IMR-90 (cell line): ENCODE data around the gene PRAME. TPM values are rescaled to one million over a fixed set of nuclear protein-coding genes. Genes with fewer than 3 reads are reported as not detected.
"Not testable (repeated sequence)": the region's sequence is repeated elsewhere in the genome, so short reads cannot be mapped to it uniquely, and the experiment has no call there.

Source experiments
- ATAC-seq: fragments of 200-7000 bp; cut with Tn5 transposase; 2 replicates; pipeline ENCODE4 v1.9.1; 2020; ENCODE audit warnings: low read depth, mild to moderate bottlenecking, moderate library complexity
- BruUV-seq: library from RNA; stranded (reverse); fragments of 400-500 nt; replicated peaks from 2 replicates; lab custom pipeline; 2021; lab: Mats Ljungman, UMichigan
- CTCF ChIA-PET: fragments of 300-600 bp; formaldehyde crosslinking; extraction: SDS; loops from one replicate; lab custom pipeline; 2021; ENCODE audit warnings: antibody characterized with exemption; lab: Yijun Ruan, JAX
- POLR2A ChIA-PET: fragments of 300-600 bp; sonication (Branson Sonifier 250); formaldehyde crosslinking; loops from one replicate; lab custom pipeline; 2022; ENCODE audit warnings: antibody characterized with exemption; ENCODE audit not compliant: unreplicated experiment; lab: Charles Lee
- DNase-seq: peaks from one replicate; pipeline ENCODE4 v3.0.0; 2013
- H2AFZ ChIP-seq: replicated peaks from 2 replicates; pipeline ENCODE3; 2013; ENCODE audit warnings: low read length, mild to moderate bottlenecking; ENCODE audit not compliant: poor library complexity
- H2AK5ac ChIP-seq: 2 replicates; pipeline ENCODE4 v1.6.1; 2013; ENCODE audit warnings: low read depth, low read length, inconsistent platforms
- H2AK9ac ChIP-seq: replicated peaks from 2 replicates; pipeline ENCODE3; 2013; ENCODE audit warnings: mild to moderate bottlenecking, low read depth, low read length, moderate library complexity; ENCODE audit not compliant: poor library complexity
- H2BK120ac ChIP-seq: 2 replicates; pipeline ENCODE4 v1.6.1; 2013; ENCODE audit warnings: low read depth, low read length, inconsistent platforms
- H2BK15ac ChIP-seq: 3 replicates; pipeline ENCODE4 v1.6.1; 2013; ENCODE audit warnings: low read depth, low read length, inconsistent platforms
- H2BK20ac ChIP-seq: 2 replicates; pipeline ENCODE4 v1.6.1; 2013; ENCODE audit warnings: low read depth, mild to moderate bottlenecking, inconsistent platforms, low read length, moderate library complexity
- H2BK5ac ChIP-seq: 2 replicates; pipeline ENCODE4 v1.6.1; 2013; ENCODE audit warnings: mild to moderate bottlenecking, low read depth, low read length, inconsistent platforms; ENCODE audit not compliant: poor library complexity, severe bottlenecking
- H3K14ac ChIP-seq: replicated peaks from 2 replicates; pipeline ENCODE4 v1.6.1; 2013; ENCODE audit warnings: low read depth, low read length, inconsistent platforms
- H3K18ac ChIP-seq: 2 replicates; pipeline ENCODE4 v1.6.1; 2013; ENCODE audit warnings: low read depth, low read length, control low read depth
- H3K23ac ChIP-seq: 2 replicates; pipeline ENCODE4 v1.6.1; 2013; ENCODE audit warnings: low read depth, low read length, inconsistent platforms
- H3K27ac ChIP-seq: 2 replicates; pipeline ENCODE4 v1.5.1; 2013; ENCODE audit warnings: mild to moderate bottlenecking, control low read depth, low read length; ENCODE audit not compliant: insufficient read depth
- H3K27me3 ChIP-seq: 2 replicates; pipeline ENCODE4 v1.6.1; 2013; ENCODE audit warnings: low read length; ENCODE audit not compliant: control insufficient read depth, insufficient read depth
- H3K36me3 ChIP-seq: 2 replicates; pipeline ENCODE4 v1.6.1; 2013; ENCODE audit warnings: low read length, mixed read lengths; ENCODE audit not compliant: control insufficient read depth, insufficient read depth
- H3K4ac ChIP-seq: 2 replicates; pipeline ENCODE4 v1.6.1; 2013; ENCODE audit warnings: low read depth, low read length, inconsistent platforms
- H3K4me1 ChIP-seq: 2 replicates; pipeline ENCODE4 v1.6.1; 2013; ENCODE audit warnings: low read length, mixed read lengths; ENCODE audit not compliant: control insufficient read depth, insufficient read depth
- H3K4me2 ChIP-seq: 2 replicates; pipeline ENCODE4 v1.6.1; 2013; ENCODE audit warnings: low read depth, mild to moderate bottlenecking, control low read depth, low read length, moderate library complexity
- H3K4me3 ChIP-seq: 2 replicates; pipeline ENCODE4 v1.5.1; 2013; ENCODE audit warnings: low read depth, mild to moderate bottlenecking, control low read depth, low read length, moderate library complexity; ENCODE audit not compliant: insufficient read depth
- H3K56ac ChIP-seq: 2 replicates; pipeline ENCODE4 v1.6.1; 2013; ENCODE audit warnings: low read length, inconsistent platforms; ENCODE audit not compliant: insufficient read depth; ENCODE audit errors: extremely low read depth
- H3K79me1 ChIP-seq, 2 experiments: 2 replicates each; pipeline ENCODE4 v1.6.1; 2013; ENCODE audit warnings: low read length in 2 of 2, inconsistent platforms in 1 of 2, low read depth in 1 of 2
- H3K9ac ChIP-seq: 2 replicates; pipeline ENCODE4 v1.6.1; 2013; ENCODE audit warnings: low read depth, low read length, control low read depth
- H3K9me1 ChIP-seq: 2 replicates; pipeline ENCODE4 v1.6.1; 2013; ENCODE audit warnings: low read length, inconsistent platforms; ENCODE audit not compliant: insufficient read depth
- H3K9me3 ChIP-seq: 2 replicates; pipeline ENCODE4 v1.6.1; 2013; ENCODE audit warnings: low read length; ENCODE audit not compliant: control insufficient read depth, insufficient read depth
- H4K20me1 ChIP-seq: 2 replicates; pipeline ENCODE4 v1.6.1; 2013; ENCODE audit warnings: low read length, inconsistent platforms; ENCODE audit not compliant: insufficient read depth
- H4K5ac ChIP-seq: 2 replicates; pipeline ENCODE4 v1.6.1; 2013; ENCODE audit warnings: mild to moderate bottlenecking, low read depth, low read length, control low read depth
- H4K8ac ChIP-seq, 2 experiments: 2 replicates each; pipeline ENCODE4 v1.6.1; 2013; ENCODE audit warnings: low read depth in 2 of 2, low read length in 2 of 2, control low read depth in 1 of 2, inconsistent platforms in 1 of 2
- H4K91ac ChIP-seq: 2 replicates; pipeline ENCODE4 v1.6.1; 2013; ENCODE audit warnings: low read depth, low read length, inconsistent platforms; ENCODE audit not compliant: insufficient read depth
- FOS ChIP-seq: fragments of 150-350 bp; IDR thresholded peaks from 2 replicates; pipeline ENCODE4 v1.6.1; 2016; ENCODE audit warnings: low read depth, low read length
- WGBS, 2 experiments: methylation state at CpG; one replicate each; pipeline versions ENCODE4 v1.1.5 to v1.1.7; 2013; ENCODE audit warnings: missing lambda C conversion rate in 2 of 2; ENCODE audit not compliant: insufficient read length in 1 of 2; ENCODE audit errors: extremely low coverage in 2 of 2; 5-methylcytosine and 5-hydroxymethylcytosine counted together
- dilution Hi-C: fragments of 300-500 bp; cut with HindIII; formaldehyde crosslinking; loops from one replicate; pipeline ENCODE4 v1.14.3; 2018; ENCODE audit warnings: low sequenced_read_pairs; ENCODE audit not compliant: unreplicated experiment
- in situ Hi-C: fragments of 300-500 bp; cut with MboI; formaldehyde crosslinking; loops from 3 replicates; pipeline ENCODE4 v1.14.3; 2019; ENCODE audit warnings: low sequenced_read_pairs, inconsistent platforms, mixed read lengths
- intact Hi-C: fragments of 100-400 bp; cut with micrococcal nuclease; formaldehyde crosslinking; loops from 2 replicates; pipeline ENCODE4 v1.10.0; 2022
- polyA plus RNA-seq, 3 experiments: library from polyadenylated mRNA; depleted of rRNA; stranded (reverse); fragments of >200 nt; gene quantifications; 2 replicates each; pipeline ENCODE4 v1.2.3, GENCODE V29; 2012; ENCODE audit warnings: low replicate concordance in 1 of 3
- total RNA-seq: library from RNA; depleted of rRNA; stranded (reverse); fragments of >200 nt; gene quantifications from 2 replicates; pipeline ENCODE4 v1.2.3, GENCODE V29; 2012

The PRAME gene
- total and polyA plus RNA-seq, 2 of the 4 experiments (the other 2 are of a cell fraction): not detected

- Histone ChIP-seq H3K56ac (no peak overlapping the region), H4K8ac (no peak overlapping the region), H3K23ac (no peak overlapping the region), H2BK15ac (no peak overlapping the region), H2BK20ac (no peak overlapping the region), H3K4ac (no peak overlapping the region), H4K5ac (no peak overlapping the region), H3K27ac (no peak overlapping the region), H3K9me3 (no peaks in the 10 kb centered on the region), H2BK5ac (no peak overlapping the region), H3K14ac (no peak overlapping the region), H3K4me3 (no peak overlapping the region), H3K27me3 (peaks cover 2% of the 10 kb centered on the region; the same call in 1 of the 2 replicates), H2AK9ac (no peak overlapping the region), H4K91ac (no peak overlapping the region), H3K4me2 (no peak overlapping the region), H3K9ac (no peak overlapping the region), H3K9me1 (no peaks in the 10 kb centered on the region), H2BK120ac (no peak overlapping the region), H3K4me1 (no peaks in the 10 kb centered on the region), H3K18ac (no peak overlapping the region), H3K36me3 (no peaks in the 10 kb centered on the region), H2AFZ (no peak overlapping the region), H4K20me1 (no peaks in the 10 kb centered on the region), H3K79me1 (no peaks in the 10 kb centered on the region), H2AK5ac (no peak overlapping the region)
- dilution Hi-C loops (no loop called here), intact Hi-C loops (no loop called here), in situ Hi-C loops (no loop called here)
- CTCF ChIA-PET: no interaction called here
- no CpG with 5 or more reads among the region's 1 CpG for WGBS, 2 experiments
- POLR2A ChIA-PET: no interaction called here
- ATAC-seq (no peak), DNase-seq (no peak)
- BruUV-seq: no TSS peak
- TF ChIP-seq FOS: no peak
Measured at GRCh38 chr22:22583030-22583429, 24.0 kb upstream of the PRAME start.

DNA sequence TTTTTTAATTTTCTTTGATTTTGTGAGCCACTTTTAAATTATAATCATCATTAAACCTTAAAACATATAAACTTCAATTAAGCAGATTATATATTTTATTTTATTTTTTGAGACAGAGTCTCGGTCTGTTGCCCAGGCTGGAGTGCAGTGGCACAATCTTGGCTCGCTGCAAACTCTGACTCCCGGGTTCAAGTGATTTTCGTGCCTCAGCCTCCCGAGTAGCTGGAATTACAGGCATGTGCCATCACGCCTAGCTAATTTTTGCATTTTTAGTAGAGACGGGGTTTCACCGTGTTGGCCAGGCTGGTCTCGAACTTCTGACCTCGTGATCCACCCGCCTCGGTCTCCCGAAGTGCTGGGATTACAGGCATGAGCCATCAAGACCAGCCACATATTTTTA lies 22.5 kb upstream of the PRAME start:
- whole genome bisulfite sequencing, 2 experiments: no CpG with 5 or more reads among the region's 13 CpGs
- CTCF ChIA-PET, H3K9me3 ChIP-seq, H2AK5ac ChIP-seq, H3K27me3 ChIP-seq, H4K5ac ChIP-seq, H3K9ac ChIP-seq, BruUV-seq, DNase-seq, intact Hi-C loops, H2BK120ac ChIP-seq, H2AK9ac ChIP-seq, H3K56ac ChIP-seq, dilution Hi-C loops, H2BK5ac ChIP-seq, H2BK15ac ChIP-seq, POLR2A ChIA-PET, H3K4me2 ChIP-seq, H3K79me1 ChIP-seq, in situ Hi-C loops, H3K36me3 ChIP-seq, H4K8ac ChIP-seq, H2AFZ ChIP-seq, H3K4ac ChIP-seq, H3K4me1 ChIP-seq, H3K4me3 ChIP-seq, H3K27ac ChIP-seq, H3K14ac ChIP-seq, H3K18ac ChIP-seq, H2BK20ac ChIP-seq, H4K91ac ChIP-seq, ATAC-seq, H3K9me1 ChIP-seq, H4K20me1 ChIP-seq, H3K23ac ChIP-seq: not testable (repeated sequence)
